HepG2 (cell line): Measurements from ENCODE around the gene SLC16A3. TPM values are rescaled to one million over a fixed set of nuclear protein-coding genes. Genes with fewer than 3 reads are reported as not detected.

Source experiments
- EZH2 ChIP-seq: conservative IDR thresholded peaks from 2 replicates; pipeline ENCODE4 v1.6.1; 2012; ENCODE audit warnings: mild to moderate bottlenecking, low read depth, low read length, moderate library complexity
- FOXC1 ChIP-seq: sonication (generic); formaldehyde crosslinking; IDR thresholded peaks from 2 replicates; pipeline ENCODE4 v1.8.0; 2022; ENCODE audit warnings: mild to moderate bottlenecking, missing genetic modification reagents, borderline replicate concordance
- HOXA7 ChIP-seq: sonication (generic); formaldehyde crosslinking; IDR thresholded peaks from 2 replicates; pipeline ENCODE4 v1.8.1; 2022; ENCODE audit warnings: mild to moderate bottlenecking, missing genetic modification reagents, moderate library complexity
- ZNF121 ChIP-seq: sonication (generic); formaldehyde crosslinking; IDR thresholded peaks from 2 replicates; pipeline ENCODE4 v1.5.0; 2020; ENCODE audit warnings: mild to moderate bottlenecking, missing genetic modification reagents
- ZNF44 ChIP-seq: sonication (generic); formaldehyde crosslinking; IDR thresholded peaks from 2 replicates; pipeline ENCODE4 v1.5.1; 2020; ENCODE audit warnings: mild to moderate bottlenecking, missing genetic modification reagents
- ZNF562 ChIP-seq: sonication (generic); formaldehyde crosslinking; IDR thresholded peaks from 2 replicates; pipeline ENCODE4 v1.8.0; 2022; ENCODE audit warnings: missing genetic modification reagents, borderline replicate concordance
- ZNF776 ChIP-seq: sonication (generic); formaldehyde crosslinking; IDR thresholded peaks from 2 replicates; pipeline ENCODE4 v1.4.0; 2020; ENCODE audit warnings: mild to moderate bottlenecking, missing genetic modification reagents
- ZSCAN21 ChIP-seq: sonication (generic); formaldehyde crosslinking; IDR thresholded peaks from 2 replicates; pipeline ENCODE4 v1.8.0; 2022; ENCODE audit warnings: mild to moderate bottlenecking, missing genetic modification reagents, moderate library complexity, borderline replicate concordance
- polyA plus RNA-seq, 8 experiments: library from polyadenylated mRNA; depleted of rRNA in 3 of 8; stranded (reverse) in 7 of 8; unstranded in 1 of 8; fragments of >200 nt; fragmentation: Illumina TruSeq in 4 of 8; extraction: Trizol in 4 of 8; gene quantifications; 2 replicates each; pipeline versions ENCODE4 v1.2.1 to v1.2.3, GENCODE V29; 2011 to 2016; ENCODE audit warnings: low read depth in 4 of 8, missing spikeins in 1 of 8, mixed read lengths in 1 of 8; ENCODE audit not compliant: insufficient read depth in 1 of 8
- total RNA-seq, 5 experiments: library from RNA; depleted of rRNA; stranded (reverse); fragments of >200 nt; fragmentation: Illumina TruSeq; extraction: Trizol; gene quantifications; 2 replicates each; pipeline ENCODE4 v1.2.3, GENCODE V29; 2016; ENCODE audit warnings: low read depth in 1 of 5
- TF ChIP-seq, protein P1 (sequence below), 2 experiments: IDR thresholded peaks; 2 replicates each; pipeline ENCODE4 v1.6.1; 2011 to 2012; ENCODE audit warnings: low read length in 2 of 2, borderline replicate concordance in 1 of 2, low read depth in 1 of 2, mild to moderate bottlenecking in 1 of 2, moderate library complexity in 1 of 2
- TF ChIP-seq, protein P2 (sequence below): sonication (generic); formaldehyde crosslinking; IDR thresholded peaks from 2 replicates; pipeline ENCODE4; 2020; ENCODE audit warnings: missing genetic modification reagents, mild to moderate bottlenecking, borderline replicate concordance
- TF ChIP-seq, protein P3 (sequence below): sonication (generic); formaldehyde crosslinking; IDR thresholded peaks from 2 replicates; pipeline ENCODE4 v1.5.0; 2020; ENCODE audit warnings: missing genetic modification reagents
- TF ChIP-seq, protein P4 (sequence below): sonication (generic); formaldehyde crosslinking; IDR thresholded peaks from 2 replicates; pipeline ENCODE4 v1.9.0; 2021; ENCODE audit warnings: missing genetic modification reagents, borderline replicate concordance
- TF ChIP-seq, protein P5 (sequence below): sonication (generic); formaldehyde crosslinking; conservative IDR thresholded peaks from 2 replicates; pipeline ENCODE4 v1.4.0; 2020; ENCODE audit warnings: missing genetic modification reagents

Gene SLC16A3
- total and polyA plus RNA-seq, 2 of the 13 experiments (the other 11 are each of a cell fraction or from before 2014, with no cell fraction given): 242 to 349 TPM

DNA sequence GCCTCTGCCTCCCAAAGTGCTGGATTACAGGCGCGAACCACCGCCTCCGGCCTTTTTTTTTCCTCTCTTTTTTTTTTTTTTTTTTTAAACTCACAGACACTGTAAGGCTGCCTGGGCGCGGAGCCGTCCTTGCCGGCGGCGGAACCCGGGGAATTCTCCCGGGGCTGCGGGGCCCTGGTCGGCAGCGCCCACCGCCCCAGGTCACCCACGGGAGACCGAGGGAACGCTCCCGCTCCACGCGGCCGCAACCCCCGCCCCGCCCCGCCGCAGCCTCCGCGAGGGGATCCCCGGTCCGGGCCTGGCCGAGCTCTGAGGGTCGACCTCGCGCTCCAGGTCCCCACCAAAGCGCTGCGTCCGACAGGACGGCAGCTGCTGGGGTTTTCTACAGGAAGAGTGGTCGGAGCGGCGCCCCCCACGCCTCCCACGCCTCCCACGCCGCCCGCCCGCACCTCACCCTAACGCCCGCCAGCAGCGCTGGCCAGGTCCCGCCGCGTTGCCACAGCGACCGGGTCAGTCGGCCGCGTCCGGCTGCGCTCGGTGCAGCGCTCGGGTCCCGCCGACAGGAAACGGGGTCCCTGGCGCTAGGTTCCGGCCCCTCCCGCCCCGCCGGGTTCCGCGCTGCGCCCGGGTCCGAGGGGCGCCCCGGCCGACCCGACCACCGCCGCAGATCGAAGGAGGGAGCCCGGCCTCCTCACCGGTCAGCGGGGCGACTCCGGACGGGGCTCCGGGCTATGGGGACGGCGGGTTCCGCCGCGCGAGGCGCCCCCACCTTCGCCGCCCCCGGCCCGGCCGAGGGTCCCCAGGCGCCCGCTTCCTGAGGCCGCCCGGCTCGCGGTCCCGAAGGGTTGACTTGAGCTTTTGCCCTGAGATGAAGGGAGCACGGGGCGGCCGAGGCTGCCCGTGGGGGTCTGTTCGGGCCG, 16.3 kb upstream of the SLC16A3 start, which contains the start of gene CCDC57 (continued):
- TF ChIP-seq ZNF121 (CRISPR knock-in tag): 0 out of 2 replicates have a peak, but pooled peaks have one; percentile 40
- no peak for TF ChIP-seq HOXA7 (CRISPR knock-in tag)
- TF ChIP-seq, protein P1, sequence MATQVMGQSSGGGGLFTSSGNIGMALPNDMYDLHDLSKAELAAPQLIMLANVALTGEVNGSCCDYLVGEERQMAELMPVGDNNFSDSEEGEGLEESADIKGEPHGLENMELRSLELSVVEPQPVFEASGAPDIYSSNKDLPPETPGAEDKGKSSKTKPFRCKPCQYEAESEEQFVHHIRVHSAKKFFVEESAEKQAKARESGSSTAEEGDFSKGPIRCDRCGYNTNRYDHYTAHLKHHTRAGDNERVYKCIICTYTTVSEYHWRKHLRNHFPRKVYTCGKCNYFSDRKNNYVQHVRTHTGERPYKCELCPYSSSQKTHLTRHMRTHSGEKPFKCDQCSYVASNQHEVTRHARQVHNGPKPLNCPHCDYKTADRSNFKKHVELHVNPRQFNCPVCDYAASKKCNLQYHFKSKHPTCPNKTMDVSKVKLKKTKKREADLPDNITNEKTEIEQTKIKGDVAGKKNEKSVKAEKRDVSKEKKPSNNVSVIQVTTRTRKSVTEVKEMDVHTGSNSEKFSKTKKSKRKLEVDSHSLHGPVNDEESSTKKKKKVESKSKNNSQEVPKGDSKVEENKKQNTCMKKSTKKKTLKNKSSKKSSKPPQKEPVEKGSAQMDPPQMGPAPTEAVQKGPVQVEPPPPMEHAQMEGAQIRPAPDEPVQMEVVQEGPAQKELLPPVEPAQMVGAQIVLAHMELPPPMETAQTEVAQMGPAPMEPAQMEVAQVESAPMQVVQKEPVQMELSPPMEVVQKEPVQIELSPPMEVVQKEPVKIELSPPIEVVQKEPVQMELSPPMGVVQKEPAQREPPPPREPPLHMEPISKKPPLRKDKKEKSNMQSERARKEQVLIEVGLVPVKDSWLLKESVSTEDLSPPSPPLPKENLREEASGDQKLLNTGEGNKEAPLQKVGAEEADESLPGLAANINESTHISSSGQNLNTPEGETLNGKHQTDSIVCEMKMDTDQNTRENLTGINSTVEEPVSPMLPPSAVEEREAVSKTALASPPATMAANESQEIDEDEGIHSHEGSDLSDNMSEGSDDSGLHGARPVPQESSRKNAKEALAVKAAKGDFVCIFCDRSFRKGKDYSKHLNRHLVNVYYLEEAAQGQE (IDR thresholded peaks at IDR 0.05; ENCODE audit: borderline replicate concordance in 1 of 2, low read depth in 1 of 2, low read length in 2 of 2): no peak
- peak; percentile 77; the same call in 1 of the 2 replicates for TF ChIP-seq ZNF776 (CRISPR knock-in tag)
- no peak for TF ChIP-seq ZNF562
- no peak for TF ChIP-seq EZH2
- TF ChIP-seq, protein P2, sequence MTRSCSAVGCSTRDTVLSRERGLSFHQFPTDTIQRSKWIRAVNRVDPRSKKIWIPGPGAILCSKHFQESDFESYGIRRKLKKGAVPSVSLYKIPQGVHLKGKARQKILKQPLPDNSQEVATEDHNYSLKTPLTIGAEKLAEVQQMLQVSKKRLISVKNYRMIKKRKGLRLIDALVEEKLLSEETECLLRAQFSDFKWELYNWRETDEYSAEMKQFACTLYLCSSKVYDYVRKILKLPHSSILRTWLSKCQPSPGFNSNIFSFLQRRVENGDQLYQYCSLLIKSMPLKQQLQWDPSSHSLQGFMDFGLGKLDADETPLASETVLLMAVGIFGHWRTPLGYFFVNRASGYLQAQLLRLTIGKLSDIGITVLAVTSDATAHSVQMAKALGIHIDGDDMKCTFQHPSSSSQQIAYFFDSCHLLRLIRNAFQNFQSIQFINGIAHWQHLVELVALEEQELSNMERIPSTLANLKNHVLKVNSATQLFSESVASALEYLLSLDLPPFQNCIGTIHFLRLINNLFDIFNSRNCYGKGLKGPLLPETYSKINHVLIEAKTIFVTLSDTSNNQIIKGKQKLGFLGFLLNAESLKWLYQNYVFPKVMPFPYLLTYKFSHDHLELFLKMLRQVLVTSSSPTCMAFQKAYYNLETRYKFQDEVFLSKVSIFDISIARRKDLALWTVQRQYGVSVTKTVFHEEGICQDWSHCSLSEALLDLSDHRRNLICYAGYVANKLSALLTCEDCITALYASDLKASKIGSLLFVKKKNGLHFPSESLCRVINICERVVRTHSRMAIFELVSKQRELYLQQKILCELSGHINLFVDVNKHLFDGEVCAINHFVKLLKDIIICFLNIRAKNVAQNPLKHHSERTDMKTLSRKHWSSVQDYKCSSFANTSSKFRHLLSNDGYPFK (CRISPR knock-in tag): no peak
- peak; percentile 56; the same call in 1 of the 2 replicates for TF ChIP-seq FOXC1 (CRISPR knock-in tag)
- TF ChIP-seq, protein P3, sequence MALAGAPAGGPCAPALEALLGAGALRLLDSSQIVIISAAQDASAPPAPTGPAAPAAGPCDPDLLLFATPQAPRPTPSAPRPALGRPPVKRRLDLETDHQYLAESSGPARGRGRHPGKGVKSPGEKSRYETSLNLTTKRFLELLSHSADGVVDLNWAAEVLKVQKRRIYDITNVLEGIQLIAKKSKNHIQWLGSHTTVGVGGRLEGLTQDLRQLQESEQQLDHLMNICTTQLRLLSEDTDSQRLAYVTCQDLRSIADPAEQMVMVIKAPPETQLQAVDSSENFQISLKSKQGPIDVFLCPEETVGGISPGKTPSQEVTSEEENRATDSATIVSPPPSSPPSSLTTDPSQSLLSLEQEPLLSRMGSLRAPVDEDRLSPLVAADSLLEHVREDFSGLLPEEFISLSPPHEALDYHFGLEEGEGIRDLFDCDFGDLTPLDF (CRISPR knock-in tag): no peak
- TF ChIP-seq ZNF44: no peak
- TF ChIP-seq ZSCAN21 (CRISPR knock-in tag): peak; percentile 96
- TF ChIP-seq, protein P4, sequence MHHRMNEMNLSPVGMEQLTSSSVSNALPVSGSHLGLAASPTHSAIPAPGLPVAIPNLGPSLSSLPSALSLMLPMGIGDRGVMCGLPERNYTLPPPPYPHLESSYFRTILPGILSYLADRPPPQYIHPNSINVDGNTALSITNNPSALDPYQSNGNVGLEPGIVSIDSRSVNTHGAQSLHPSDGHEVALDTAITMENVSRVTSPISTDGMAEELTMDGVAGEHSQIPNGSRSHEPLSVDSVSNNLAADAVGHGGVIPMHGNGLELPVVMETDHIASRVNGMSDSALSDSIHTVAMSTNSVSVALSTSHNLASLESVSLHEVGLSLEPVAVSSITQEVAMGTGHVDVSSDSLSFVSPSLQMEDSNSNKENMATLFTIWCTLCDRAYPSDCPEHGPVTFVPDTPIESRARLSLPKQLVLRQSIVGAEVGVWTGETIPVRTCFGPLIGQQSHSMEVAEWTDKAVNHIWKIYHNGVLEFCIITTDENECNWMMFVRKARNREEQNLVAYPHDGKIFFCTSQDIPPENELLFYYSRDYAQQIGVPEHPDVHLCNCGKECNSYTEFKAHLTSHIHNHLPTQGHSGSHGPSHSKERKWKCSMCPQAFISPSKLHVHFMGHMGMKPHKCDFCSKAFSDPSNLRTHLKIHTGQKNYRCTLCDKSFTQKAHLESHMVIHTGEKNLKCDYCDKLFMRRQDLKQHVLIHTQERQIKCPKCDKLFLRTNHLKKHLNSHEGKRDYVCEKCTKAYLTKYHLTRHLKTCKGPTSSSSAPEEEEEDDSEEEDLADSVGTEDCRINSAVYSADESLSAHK (CRISPR knock-in tag): 0 out of 2 replicates have a peak, but pooled peaks have one; percentile 46
- TF ChIP-seq, protein P5, sequence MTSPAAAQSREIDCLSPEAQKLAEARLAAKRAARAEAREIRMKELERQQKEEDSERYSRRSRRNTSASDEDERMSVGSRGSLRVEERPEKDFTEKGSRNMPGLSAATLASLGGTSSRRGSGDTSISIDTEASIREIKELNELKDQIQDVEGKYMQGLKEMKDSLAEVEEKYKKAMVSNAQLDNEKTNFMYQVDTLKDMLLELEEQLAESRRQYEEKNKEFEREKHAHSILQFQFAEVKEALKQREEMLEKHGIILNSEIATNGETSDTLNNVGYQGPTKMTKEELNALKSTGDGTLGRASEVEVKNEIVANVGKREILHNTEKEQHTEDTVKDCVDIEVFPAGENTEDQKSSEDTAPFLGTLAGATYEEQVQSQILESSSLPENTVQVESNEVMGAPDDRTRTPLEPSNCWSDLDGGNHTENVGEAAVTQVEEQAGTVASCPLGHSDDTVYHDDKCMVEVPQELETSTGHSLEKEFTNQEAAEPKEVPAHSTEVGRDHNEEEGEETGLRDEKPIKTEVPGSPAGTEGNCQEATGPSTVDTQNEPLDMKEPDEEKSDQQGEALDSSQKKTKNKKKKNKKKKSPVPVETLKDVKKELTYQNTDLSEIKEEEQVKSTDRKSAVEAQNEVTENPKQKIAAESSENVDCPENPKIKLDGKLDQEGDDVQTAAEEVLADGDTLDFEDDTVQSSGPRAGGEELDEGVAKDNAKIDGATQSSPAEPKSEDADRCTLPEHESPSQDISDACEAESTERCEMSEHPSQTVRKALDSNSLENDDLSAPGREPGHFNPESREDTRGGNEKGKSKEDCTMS (CRISPR knock-in tag): no peak
